COR-L47 (cell line): ENCODE measurements around the gene ATIC.
"Not testable (repeated sequence)": the region's sequence is repeated elsewhere in the genome, so short reads cannot be mapped to it uniquely, and the experiment has no call there.

Source experiments
- DNase-seq: peaks from one replicate; lab custom pipeline; 2025; lab: John Stamatoyannopoulos, UW

ATIC gene

GRCh38 chr2:215311625-215312396 is at the start of gene ATIC:
Gene ATIC, plus strand, starts transcription at chr2:215312059. Its CDS starts 84 bp downstream, at chr2:215312143.
- peak; percentile 96 for DNase-seq

- no peak for DNase-seq
Observed at GRCh38 chr2:215262303-215262702, 49.6 kb upstream of the ATIC start.

GRCh38 chr2:215262741-215263362 is 49.0 kb upstream of the ATIC start:
- no peak for DNase-seq

- no peak for DNase-seq
Observed at GRCh38 chr2:215264374-215264773, 47.5 kb upstream of the ATIC start.

- peak; percentile 62 for DNase-seq
Observed at GRCh38 chr2:215269397-215270117, 42.3 kb upstream of the ATIC start.

- no peak for DNase-seq
Observed at GRCh38 chr2:215270118-215270451, 41.8 kb upstream of the ATIC start.

- DNase-seq: no peak
Observed at GRCh38 chr2:215271446-215271845, 40.4 kb upstream of the ATIC start.

- DNase-seq: no peak
Observed at GRCh38 chr2:215272918-215273317, 38.9 kb upstream of the ATIC start.

- DNase-seq: no peak
Observed at GRCh38 chr2:215274829-215275228, 37.0 kb upstream of the ATIC start.

GRCh38 chr2:215275824-215276223 is 36.0 kb upstream of the ATIC start:
- no peak for DNase-seq

- no peak for DNase-seq
Observed at GRCh38 chr2:215277944-215278343, 33.9 kb upstream of the ATIC start.

GRCh38 chr2:215280326-215280725 is 31.5 kb upstream of the ATIC start:
- DNase-seq: no peak

GRCh38 chr2:215283221-215283620 is 28.6 kb upstream of the ATIC start:
- no peak for DNase-seq

- DNase-seq: no peak
Observed at GRCh38 chr2:215286309-215286708, 25.6 kb upstream of the ATIC start.

- DNase-seq: no peak
Observed at GRCh38 chr2:215288112-215288815, 23.6 kb upstream of the ATIC start.

- no peak for DNase-seq
Observed at GRCh38 chr2:215290980-215291599, 20.8 kb upstream of the ATIC start.

GRCh38 chr2:215293879-215294278 is 18.0 kb upstream of the ATIC start:
- DNase-seq: no peak

- no peak for DNase-seq
Observed at GRCh38 chr2:215299337-215299859, 12.5 kb upstream of the ATIC start.

- no peak for DNase-seq
Observed at GRCh38 chr2:215301994-215302393, 9.9 kb upstream of the ATIC start.

GRCh38 chr2:215311259-215311624 is 617 bp upstream of the ATIC start:
- DNase-seq: not testable (repeated sequence)

- no peak for DNase-seq
Observed at GRCh38 chr2:215313255-215313613, 1.4 kb downstream of the ATIC start.

GRCh38 chr2:215314896-215315295 is 3.0 kb downstream of the ATIC start:
- DNase-seq: no peak
